ENCODE measurements around the gene NCOR1.
"Not testable (repeated sequence)": the region's sequence is repeated elsewhere in the genome, so short reads cannot be mapped to it uniquely, and the experiment has no call there.

Gene NCOR1

GRCh38 chr17:16061631-16062030 lies 153.7 kb downstream of the NCOR1 start:
- no peaks in the 10 kb centered on the region for H4K20me1 ChIP-seq (ENCODE audit: low read depth, low read length)
- H3K36me3 ChIP-seq (ENCODE audit: low read length), result peaks cover 17% of the 10 kb centered on the region; the same call in 1 of the 2 replicates
- H3K4me2 ChIP-seq (ENCODE audit: low read depth, low read length, poor library complexity, severe bottlenecking), result no peak overlapping the region
- no peak overlapping the region for H3K9ac ChIP-seq (ENCODE audit: low read length)
- no peaks in the 10 kb centered on the region for H3K9me3 ChIP-seq (ENCODE audit: insufficient read depth, low read length)
- H3K79me2 ChIP-seq (ENCODE audit: insufficient read depth, low read length), result no peaks in the 10 kb centered on the region
- H3K27me3 ChIP-seq (ENCODE audit: low read length), result no peaks in the 10 kb centered on the region
- no peak for TF ChIP-seq EZH2phosphoT487 (conservative IDR thresholded peaks at IDR 0.05; ENCODE audit: low read length)
- TF ChIP-seq, protein P1, sequence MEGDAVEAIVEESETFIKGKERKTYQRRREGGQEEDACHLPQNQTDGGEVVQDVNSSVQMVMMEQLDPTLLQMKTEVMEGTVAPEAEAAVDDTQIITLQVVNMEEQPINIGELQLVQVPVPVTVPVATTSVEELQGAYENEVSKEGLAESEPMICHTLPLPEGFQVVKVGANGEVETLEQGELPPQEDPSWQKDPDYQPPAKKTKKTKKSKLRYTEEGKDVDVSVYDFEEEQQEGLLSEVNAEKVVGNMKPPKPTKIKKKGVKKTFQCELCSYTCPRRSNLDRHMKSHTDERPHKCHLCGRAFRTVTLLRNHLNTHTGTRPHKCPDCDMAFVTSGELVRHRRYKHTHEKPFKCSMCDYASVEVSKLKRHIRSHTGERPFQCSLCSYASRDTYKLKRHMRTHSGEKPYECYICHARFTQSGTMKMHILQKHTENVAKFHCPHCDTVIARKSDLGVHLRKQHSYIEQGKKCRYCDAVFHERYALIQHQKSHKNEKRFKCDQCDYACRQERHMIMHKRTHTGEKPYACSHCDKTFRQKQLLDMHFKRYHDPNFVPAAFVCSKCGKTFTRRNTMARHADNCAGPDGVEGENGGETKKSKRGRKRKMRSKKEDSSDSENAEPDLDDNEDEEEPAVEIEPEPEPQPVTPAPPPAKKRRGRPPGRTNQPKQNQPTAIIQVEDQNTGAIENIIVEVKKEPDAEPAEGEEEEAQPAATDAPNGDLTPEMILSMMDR (IDR thresholded peaks at IDR 0.05; ENCODE audit: insufficient read depth, low read length, poor library complexity, severe bottlenecking), result no peak
- no peaks in the 10 kb centered on the region for H3F3A ChIP-seq (ENCODE audit: insufficient read depth)
- H3K27ac ChIP-seq (ENCODE audit: low read depth, low read length), result no peak overlapping the region
- H2AFZ ChIP-seq (ENCODE audit: low read depth, low read length, severe bottlenecking), result no peak overlapping the region
- H3K9me2 ChIP-seq (replicated peaks; ENCODE audit: insufficient read depth, low read length), result no peaks in the 10 kb centered on the region
- H3K4me3 ChIP-seq (ENCODE audit: insufficient read depth, low read length, poor library complexity, severe bottlenecking), result no peak overlapping the region

GRCh38 chr17:16055139-16055538 lies 160.2 kb downstream of the NCOR1 start:
- not testable (repeated sequence) for H3K4me2 ChIP-seq (ENCODE audit: low read depth, low read length, poor library complexity, severe bottlenecking); H3K27me3 ChIP-seq (ENCODE audit: low read length); H3F3A ChIP-seq (ENCODE audit: insufficient read depth); H3K9ac ChIP-seq (ENCODE audit: low read length); H3K27ac ChIP-seq (ENCODE audit: low read depth, low read length); H3K9me3 ChIP-seq (ENCODE audit: insufficient read depth, low read length); H3K79me2 ChIP-seq (ENCODE audit: insufficient read depth, low read length); H2AFZ ChIP-seq (ENCODE audit: low read depth, low read length, severe bottlenecking); H4K20me1 ChIP-seq (ENCODE audit: low read depth, low read length); H3K9me2 ChIP-seq (replicated peaks; ENCODE audit: insufficient read depth, low read length); H3K4me3 ChIP-seq (ENCODE audit: insufficient read depth, low read length, poor library complexity, severe bottlenecking)
- H3K36me3 ChIP-seq (ENCODE audit: low read length), result peaks cover 21% of the 10 kb centered on the region; the same call in 1 of the 2 replicates

DNA sequence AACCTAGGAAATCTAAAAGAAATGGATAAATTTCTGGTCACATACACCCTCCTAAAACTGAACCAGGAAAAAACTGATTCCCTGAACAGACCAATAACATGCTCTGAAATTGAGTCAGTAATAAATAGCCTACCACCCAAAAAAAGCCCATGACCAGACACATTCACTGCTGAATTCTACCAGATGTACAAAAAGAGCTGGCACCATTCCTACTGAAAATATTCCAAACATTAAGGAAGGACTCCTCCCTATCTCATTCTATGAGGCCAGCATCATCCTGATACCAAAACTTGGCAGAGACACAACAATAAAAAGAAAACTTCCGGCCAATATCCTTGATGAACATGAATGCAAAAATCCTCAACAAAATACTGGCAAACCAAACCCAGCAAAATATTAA lies 162.8 kb downstream of the NCOR1 start:
- H3K79me2 ChIP-seq (ENCODE audit: insufficient read depth, low read length), result no peaks in the 10 kb centered on the region
- H3K36me3 ChIP-seq (ENCODE audit: low read length), result peaks cover 16% of the 10 kb centered on the region; the same call in 1 of the 2 replicates
- H3K27me3 ChIP-seq (ENCODE audit: low read length), result no peaks in the 10 kb centered on the region
- no peaks in the 10 kb centered on the region for H4K20me1 ChIP-seq (ENCODE audit: low read depth, low read length)
- no peaks in the 10 kb centered on the region for H3K9me3 ChIP-seq (ENCODE audit: insufficient read depth, low read length)
- TF ChIP-seq, protein P1 (IDR thresholded peaks at IDR 0.05; ENCODE audit: insufficient read depth, low read length, poor library complexity, severe bottlenecking), result no peak
- TF ChIP-seq EZH2phosphoT487 (conservative IDR thresholded peaks at IDR 0.05; ENCODE audit: low read length), result no peak
- no peak overlapping the region for H3K4me2 ChIP-seq (ENCODE audit: low read depth, low read length, poor library complexity, severe bottlenecking)
- H3K27ac ChIP-seq (ENCODE audit: low read depth, low read length), result no peak overlapping the region
- H3F3A ChIP-seq (ENCODE audit: insufficient read depth), result no peaks in the 10 kb centered on the region
- H3K4me3 ChIP-seq (ENCODE audit: insufficient read depth, low read length, poor library complexity, severe bottlenecking), result no peak overlapping the region
- H2AFZ ChIP-seq (ENCODE audit: low read depth, low read length, severe bottlenecking), result no peak overlapping the region
- no peaks in the 10 kb centered on the region for H3K9me2 ChIP-seq (replicated peaks; ENCODE audit: insufficient read depth, low read length)
- no peak overlapping the region for H3K9ac ChIP-seq (ENCODE audit: low read length)

GRCh38 chr17:16050844-16051243 lies 164.5 kb downstream of the NCOR1 start:
- Histone ChIP-seq H3F3A (ENCODE audit: insufficient read depth) (no peaks in the 10 kb centered on the region), H3K79me2 (ENCODE audit: insufficient read depth, low read length) (no peaks in the 10 kb centered on the region), H3K4me3 (ENCODE audit: insufficient read depth, low read length, poor library complexity, severe bottlenecking) (no peak overlapping the region), H4K20me1 (ENCODE audit: low read depth, low read length) (no peaks in the 10 kb centered on the region), H3K27me3 (ENCODE audit: low read length) (no peaks in the 10 kb centered on the region), H2AFZ (ENCODE audit: low read depth, low read length, severe bottlenecking) (no peak overlapping the region), H3K9me2 (replicated peaks; ENCODE audit: insufficient read depth, low read length) (no peaks in the 10 kb centered on the region), H3K9me3 (ENCODE audit: insufficient read depth, low read length) (no peaks in the 10 kb centered on the region), H3K36me3 (ENCODE audit: low read length) (peaks cover 8% of the 10 kb centered on the region; the same call in 1 of the 2 replicates), H3K27ac (ENCODE audit: low read depth, low read length) (no peak overlapping the region), H3K4me2 (ENCODE audit: low read depth, low read length, poor library complexity, severe bottlenecking) (no peak overlapping the region), H3K9ac (ENCODE audit: low read length) (no peak overlapping the region)
- no peak for TF ChIP-seq EZH2phosphoT487 (conservative IDR thresholded peaks at IDR 0.05; ENCODE audit: low read length)
- TF ChIP-seq, protein P1 (IDR thresholded peaks at IDR 0.05; ENCODE audit: insufficient read depth, low read length, poor library complexity, severe bottlenecking), result no peak
